Activated CD8-positive, alpha-beta memory T cell treated with anti-CD3 and anti-CD28 coated beads for 48 hours (primary cell): ENCODE measurements around the gene MARCHF4.

Source experiments
- DNase-seq, 3 experiments: peaks; one replicate each; pipeline ENCODE4 v3.0.0-alpha.2; 2020; ENCODE audit warnings: low read depth in 2 of 3, low spot score in 2 of 3

Gene MARCHF4

DNA sequence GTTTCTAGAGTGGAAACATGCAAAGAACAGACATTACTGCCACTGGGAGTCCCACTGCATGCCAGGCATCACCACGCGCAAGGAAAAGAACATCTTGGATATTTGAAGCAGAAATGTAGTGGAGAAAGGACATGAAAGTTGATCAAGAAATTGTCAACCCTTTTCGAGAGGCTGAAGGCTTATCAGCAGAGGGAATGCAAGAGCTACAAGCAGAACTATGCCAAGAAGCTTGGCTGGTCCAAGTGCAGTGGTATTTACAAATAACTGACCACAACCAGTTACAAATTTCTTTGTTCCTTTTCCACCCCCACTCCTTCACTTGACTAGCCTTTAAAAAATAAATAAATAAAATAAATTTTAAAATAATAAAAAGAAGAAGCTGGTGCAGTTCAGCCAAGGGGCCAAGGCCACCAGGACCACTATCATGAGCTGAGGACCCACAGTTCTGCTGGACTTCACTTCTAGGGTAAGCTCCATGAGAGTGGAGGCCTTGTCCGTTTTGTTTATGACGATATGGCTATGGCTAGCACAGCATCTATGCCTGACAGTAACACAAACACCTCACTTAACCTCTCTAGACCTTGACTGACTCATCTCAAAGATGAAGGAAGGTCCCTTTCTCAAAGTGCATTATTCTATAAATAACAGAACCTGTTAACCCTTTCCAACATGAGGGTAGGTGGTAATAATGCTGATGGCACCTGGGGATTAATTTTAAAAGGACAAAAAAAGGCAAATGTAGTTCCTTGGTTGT, 20.9 kb downstream of the MARCHF4 start:
- DNase-seq = no peak

DNA sequence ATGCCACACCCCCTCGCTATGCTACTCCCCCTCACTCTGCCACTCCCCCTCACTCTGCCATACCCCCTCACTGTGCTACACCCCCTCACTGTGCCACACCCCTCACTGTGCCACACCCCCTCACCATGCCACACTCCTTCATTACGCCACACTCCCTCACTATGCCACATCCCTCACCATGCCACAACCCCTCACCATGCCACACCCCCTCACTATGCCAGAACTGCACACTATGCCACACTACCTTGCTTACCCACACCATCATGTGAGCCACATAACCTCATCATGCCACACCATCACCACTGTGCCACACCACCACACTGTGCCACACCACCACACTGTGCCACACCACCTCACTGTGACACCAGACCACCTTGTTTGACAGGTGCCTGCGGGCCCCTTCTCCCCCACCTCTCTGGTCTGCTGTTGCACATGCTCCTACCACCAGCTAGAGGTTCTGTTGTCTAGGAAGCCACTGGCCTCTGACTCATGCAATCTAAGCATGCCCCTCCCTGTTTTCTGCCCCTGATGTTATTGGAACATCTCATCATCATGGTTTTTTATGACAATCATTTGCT, 22.0 kb downstream of the MARCHF4 start:
- no peak for DNase-seq

DNA sequence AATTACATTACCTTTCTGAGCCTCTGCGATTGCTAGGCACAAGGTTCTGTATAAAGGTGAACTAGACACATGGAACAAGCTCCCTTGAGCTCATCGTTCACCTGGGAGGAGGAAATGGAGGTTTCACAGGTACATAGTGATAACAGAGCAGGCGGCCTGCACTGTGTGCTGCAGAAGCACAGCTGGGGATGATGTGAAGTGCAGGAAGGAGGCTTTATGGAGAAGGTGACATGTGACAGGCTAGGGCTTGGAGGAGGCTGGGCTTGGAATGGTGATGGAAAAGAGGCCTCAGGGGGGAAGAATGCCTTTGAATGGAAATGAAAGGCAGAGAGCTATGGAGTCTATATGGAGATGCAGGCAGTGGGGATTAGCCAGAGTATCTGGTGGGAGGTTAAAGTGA, 22.9 kb downstream of the MARCHF4 start:
- DNase-seq = no peak

DNA sequence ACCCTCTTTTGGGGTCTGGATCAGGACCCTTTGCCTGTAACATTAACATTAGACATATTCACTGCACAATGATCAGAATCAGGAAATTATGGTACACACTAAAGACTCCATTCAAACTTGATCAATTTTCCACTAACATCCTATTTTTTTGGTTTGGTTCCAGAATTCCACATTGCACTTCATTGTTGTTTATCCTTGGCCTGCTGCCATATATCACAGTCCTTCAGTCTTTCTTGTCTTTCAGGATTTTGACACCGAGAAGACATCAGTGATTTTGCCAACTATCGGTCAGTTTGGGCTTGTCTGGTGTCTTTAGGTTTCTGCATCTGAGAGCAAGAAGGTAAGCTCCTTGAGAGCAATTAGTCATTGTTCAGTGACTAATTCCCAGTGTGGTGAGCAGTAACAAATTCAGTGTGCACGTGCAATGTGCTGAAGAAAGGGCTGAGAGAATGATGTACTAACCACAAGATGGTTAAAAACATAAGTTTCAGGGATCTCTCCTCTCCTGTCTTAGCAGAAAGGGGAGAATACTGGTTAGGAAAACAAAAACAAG, 23.5 kb downstream of the MARCHF4 start:
- DNase-seq = no peak

DNA sequence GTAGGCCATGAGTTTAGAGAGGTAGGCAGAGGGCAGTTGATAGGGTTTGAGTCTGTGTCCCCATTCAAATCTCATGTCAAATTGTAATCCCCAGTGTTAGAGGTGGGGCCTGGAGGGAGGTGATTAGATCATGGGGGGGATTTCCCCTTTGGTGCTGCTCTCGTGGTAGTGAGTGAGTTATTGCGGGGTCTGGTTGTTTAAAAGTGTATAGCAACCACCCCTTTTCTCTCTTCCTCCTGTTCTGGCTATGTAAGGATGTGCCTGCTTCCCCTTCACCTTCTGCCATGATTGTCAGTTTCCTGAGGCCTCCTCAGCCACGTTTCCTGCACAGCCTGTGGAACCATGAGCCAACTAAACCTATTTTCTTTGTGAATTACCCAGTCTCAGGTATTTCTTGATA, 25.5 kb downstream of the MARCHF4 start:
- no peak for DNase-seq

DNA sequence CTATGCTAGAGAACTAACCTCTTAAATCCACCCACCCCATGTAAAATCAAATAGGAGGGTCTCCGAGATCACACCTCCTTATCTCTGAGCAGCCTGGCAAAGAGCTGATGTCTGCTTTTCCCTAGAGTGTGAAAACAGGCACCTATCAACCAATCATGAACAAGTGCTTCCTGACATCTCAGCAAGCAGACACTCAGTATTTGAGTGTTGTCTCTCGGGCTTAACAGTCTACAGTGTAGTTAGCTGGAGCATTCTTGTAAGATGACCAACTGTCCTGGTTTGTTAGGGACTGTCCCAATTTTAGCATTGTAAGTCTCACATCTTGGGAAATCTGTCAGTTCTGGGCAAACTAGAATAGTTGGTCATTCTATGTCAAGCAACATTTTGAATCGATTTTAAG, 26.4 kb downstream of the MARCHF4 start:
- no peak for DNase-seq

DNA sequence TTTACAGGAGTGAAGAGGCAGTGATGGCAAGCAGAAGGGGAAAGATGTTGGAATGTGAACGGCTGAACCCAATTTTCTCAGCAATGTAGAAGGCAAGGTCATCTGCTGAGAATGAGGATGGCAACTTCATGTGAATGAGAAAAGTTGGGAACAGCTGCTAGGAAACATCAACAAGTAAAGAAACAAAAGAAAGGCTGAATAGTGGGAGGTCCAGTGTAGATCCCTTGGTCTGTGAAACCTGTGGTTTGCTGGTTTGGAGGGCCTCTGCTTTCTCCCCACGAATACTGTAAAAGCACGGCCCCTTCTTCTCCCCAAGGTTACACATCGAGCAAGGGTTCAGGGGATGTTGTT, 27.4 kb downstream of the MARCHF4 start:
- no peak for DNase-seq

DNA sequence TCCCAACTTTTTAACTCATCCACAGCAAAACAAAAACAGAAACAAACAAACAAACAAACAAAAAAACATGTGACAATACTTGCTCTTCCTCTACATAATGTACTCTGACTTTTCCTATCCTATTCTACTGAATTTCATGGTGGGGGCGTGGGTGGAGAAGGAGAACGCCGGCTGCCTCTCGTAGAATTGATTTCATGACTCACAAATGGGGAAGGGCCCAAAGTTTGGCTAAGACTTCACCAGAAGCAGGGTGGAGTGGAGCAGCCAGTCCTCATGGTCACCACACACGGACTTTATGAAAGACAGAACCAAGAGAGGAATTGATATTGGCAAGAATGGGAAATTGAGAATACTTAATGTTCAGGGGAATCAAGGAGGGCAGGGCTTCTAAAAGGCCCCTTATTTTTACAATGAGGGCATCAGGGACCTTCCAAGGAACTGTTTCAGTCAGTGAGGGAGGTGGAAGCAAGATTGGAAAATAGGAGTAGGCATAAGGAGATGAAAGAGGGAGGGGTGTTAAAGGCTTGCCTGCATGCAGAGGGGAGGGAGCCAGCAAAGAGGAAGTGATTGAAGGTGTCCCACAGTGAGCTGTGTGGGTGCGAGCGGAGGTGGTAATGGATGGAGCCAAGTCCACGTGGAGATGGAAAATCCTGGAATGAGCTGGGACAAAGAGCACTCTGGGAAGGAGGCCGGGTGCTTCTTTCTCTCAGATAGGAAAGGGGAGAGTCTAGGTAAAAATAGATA, 27.9 kb downstream of the MARCHF4 start:
- DNase-seq = no peak

DNA sequence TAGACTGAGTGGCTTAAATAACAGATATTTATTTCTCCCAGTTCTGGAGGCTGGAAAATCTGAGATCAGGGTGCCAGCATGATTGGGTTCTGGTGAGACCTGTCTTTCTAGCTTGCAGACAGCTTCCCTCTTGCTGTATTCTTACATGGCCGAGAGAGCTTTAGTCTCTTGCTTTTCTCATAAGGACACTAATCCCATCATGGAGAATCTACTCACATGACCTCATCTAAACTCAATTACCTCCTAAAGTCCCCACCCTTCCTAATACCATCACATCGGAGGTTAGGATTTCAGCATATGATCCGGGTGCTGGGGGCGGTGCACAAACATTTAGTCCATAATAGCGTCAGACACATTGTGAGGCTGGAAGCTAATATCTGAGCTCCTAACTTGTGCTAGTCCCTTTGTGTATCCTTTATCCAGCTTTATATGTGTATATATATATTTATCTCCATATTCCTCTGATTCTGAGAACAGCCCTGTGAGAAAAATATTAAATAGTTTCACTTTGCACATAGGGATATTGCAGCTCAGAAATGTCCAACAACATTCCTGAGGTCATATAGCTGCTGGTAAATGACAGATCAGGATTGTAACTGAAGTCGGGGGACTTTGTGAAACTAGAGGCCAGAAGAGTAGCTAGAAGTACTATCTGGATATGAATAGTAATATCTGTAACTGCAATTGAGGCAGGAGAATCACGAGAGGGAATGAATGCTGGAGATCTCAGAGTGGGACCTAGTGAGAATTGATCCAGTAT, 28.9 kb downstream of the MARCHF4 start:
- DNase-seq = no peak

DNA sequence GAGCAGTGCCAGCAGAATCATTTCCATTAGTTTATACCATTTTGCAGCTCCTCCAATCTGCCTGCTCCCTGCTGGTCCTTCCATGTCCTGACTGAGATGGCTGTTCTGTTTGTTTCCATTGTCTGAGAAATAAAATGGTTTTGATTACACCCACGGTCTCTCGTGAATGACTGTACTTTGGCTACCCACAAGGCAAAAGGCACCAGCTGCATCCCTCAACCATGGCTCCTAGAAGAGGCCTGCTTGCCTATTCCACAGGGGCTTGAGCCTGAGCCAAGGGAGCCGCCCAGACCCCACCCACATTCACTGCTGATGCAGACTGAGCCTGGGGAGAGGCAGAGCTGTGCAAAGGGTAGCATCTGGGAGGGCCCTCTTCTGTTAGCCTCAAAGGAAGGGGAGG, 31.2 kb downstream of the MARCHF4 start:
- DNase-seq = no peak

DNA sequence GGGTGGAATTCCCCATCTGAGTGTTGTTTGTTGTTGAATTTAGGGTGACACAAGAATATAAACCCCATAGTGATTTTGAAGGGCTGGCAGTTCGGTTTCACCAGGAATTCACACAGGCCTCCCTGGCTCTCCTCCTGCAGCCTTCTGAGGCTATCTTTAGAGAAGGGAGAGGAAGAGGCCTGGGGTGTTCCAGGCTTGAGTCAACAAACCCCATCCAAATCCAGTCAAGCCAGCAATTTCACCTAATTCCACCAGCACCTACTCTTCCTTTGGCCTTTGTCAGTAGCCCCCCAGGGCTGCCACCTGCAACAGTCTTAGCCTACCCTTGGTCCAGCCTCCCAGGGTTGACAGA, 32.0 kb downstream of the MARCHF4 start:
- DNase-seq = no peak

DNA sequence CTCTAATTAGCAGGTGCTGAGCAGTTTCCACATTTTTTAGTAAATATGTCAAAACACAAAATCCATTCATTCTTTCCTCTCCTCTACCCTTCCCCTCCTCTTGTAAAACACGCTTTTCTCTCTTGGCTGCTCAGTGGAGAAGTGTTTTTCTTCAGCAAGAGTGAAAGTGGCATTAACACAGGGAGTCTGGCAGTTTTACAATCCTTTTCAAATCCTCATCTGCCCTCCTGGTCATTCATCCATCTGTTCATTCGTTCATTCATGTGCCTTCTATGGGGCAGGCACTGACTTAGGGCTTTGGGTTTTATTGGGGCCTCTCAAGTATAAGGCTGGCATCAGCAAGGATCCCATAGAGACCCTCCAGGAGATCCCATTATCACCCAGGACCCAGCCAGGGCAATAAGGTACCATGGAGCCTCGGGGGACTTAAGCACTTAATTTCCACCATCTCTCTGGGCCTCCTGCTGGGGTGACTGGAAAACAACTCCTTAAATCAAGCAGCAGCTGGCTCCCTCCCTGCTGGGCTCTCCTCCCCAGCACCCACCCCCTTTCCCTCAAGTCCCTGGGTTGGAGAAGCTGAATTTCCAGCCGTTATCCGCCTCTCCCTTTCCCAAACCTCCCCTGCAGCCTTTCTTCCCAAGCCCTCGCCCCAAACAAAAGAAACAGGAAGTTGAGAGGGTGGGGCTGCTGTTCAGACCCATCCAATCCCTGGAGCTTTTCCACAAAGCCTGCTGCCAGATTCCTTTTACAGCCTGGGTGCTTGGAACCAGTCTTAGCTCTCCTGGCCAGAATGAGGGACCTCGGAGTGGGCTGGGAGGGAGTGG, 32.6 kb downstream of the MARCHF4 start:
- DNase-seq = no peak

DNA sequence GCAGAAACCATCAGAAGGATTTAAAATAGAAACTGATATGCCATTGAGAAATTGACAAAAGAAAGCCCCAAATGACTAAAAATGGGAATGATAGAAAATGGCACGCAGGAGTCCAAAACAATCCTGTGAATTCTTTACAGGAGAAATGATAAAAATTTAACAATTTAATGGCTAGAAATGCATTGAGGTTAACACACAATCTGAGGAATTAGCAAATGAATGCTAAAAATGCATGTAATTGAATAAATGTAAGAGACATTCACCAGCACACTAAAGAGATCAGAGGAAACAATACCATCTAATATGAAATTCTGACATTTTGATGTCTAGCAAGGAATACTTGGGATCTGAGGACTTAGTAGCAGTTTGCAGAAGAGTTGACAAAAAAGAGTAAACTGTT, 37.0 kb downstream of the MARCHF4 start:
- DNase-seq = no peak

DNA sequence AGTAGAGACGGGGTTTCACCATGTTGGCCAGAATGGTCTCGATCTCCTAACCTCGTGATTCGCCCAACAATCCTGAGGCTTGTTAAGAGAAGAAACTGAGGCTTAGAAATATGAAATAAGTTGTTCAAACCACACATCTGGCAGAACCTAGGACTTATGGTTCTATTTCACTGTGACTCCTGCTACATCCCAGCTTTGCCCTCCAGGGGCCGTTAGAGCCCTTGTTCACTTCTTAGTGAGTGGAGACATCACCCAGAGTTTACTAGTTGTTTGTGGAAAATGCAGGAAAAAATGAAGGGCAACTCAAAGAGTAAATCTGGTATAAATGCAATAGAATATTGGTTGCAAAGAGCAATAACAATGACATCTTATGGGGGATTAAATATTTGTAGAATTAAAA, 43.9 kb downstream of the MARCHF4 start:
- no peak for DNase-seq

DNA sequence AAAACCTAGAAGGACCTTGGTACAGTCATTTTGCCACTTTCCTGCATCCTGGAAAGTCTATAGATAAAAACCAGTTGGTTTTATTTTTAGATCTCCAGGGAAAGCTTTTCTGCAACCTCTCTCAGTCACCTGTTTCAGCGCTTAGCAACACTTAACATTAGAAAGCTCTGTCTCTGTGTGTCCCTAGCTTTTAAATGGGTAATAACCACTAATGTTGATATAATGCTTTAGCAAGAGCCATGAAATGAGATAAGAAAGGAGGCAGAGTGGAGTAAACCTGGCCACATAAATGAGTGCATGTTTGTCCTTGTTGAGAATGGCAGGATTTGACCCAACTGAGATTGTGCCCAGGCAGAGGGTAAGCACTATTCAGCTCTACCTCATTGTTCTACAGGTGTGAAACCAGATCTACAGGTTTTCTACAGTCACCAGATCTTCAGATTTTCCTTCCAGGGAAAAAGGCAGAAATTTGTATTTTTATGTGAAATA, 44.8 kb downstream of the MARCHF4 start:
- DNase-seq = no peak
